Measurements from ENCODE around the gene GLOD4. TPM values are rescaled to one million over a fixed set of nuclear protein-coding genes. Genes with fewer than 3 reads are reported as not detected.

GLOD4 gene
- total and polyA plus RNA-seq, 10 of the 15 experiments (the other 5 are each of a cell fraction or from before 2014, with no cell fraction given): 40.8 to 107 (median 81.2) TPM

DNA sequence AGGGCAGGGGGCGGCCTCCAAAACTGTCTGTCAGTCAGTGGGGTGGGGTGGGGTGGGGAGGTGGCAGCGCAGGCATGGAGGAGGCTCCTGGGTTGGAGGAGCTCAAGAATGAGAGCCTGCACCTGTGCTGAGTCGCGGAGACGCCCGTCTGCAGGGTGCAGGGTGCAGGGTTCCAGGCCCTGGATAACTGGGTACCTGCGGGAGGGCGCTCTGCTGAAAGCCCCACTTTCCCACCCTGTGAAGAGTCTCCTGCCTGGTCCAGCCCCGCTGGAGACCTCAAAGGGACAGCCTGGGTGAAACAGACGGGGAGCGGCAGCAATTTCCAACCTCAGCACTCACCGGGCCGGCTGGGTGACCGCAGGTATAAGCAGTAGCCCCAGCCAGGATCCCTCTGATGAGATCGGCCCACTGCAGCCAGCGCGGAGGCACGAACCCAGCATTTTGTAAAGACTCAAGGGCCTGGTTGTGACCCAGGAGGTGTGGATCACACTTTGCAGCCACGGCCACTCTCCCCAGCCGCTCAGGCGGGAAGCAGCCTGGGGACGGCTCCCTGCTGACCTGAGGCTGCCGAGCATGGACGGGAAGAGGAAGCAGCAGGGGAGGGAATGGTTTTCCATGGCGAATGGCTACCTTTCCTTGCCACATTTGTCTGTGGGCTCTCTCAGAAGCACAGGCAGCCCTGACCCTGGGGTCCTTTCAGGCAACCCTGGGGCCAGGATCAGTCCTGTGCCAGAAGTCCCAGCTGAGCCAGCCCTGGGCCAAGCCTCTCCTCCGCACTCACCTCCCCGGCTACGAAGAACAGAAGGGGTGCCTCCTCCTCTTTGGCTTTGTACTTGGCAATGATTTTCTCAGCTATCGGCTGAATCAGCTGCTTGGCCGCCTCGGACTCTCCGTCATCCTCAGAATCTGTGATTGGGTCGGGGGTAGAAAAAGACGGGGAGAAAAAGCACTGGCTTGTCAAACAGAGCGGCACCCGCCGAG lies 21.1 kb upstream of the GLOD4 start:
- Histone ChIP-seq H2AFZ (ENCODE audit: control insufficient read depth, low read depth, low read length) (no peak overlapping the region), H3K4me2 (ENCODE audit: control insufficient read depth, insufficient read depth) (no peak overlapping the region), H3K79me2 (ENCODE audit: control insufficient read depth, insufficient read depth, low read length) (no peaks in the 10 kb centered on the region), H3K9ac (ENCODE audit: control insufficient read depth, insufficient read depth, low read length) (no peak overlapping the region), H3K9me3 (replicated peaks; ENCODE audit: control insufficient read depth, insufficient read depth, low read length) (no peaks in the 10 kb centered on the region), H4K20me1 (ENCODE audit: control insufficient read depth, insufficient read depth) (no peaks in the 10 kb centered on the region), H3K36me3 (ENCODE audit: control insufficient read depth in 2 of 2, insufficient read depth in 2 of 2, low read length in 1 of 2) (no peaks in the 10 kb centered on the region), H3K27me3 (replicated peaks in 1 of 2; ENCODE audit: control insufficient read depth in 2 of 2, insufficient read depth in 2 of 2, low read length in 1 of 2) (no peaks in the 10 kb centered on the region), H3K27ac (ENCODE audit: control insufficient read depth, insufficient read depth) (no peak overlapping the region), H3K4me1 (ENCODE audit: control insufficient read depth, insufficient read depth, low read length) (no peaks in the 10 kb centered on the region), H3K4me3 (no peak overlapping the region)
- SMC1A ChIA-PET (ENCODE audit: uncharacterized antibody, unreplicated experiment): no interaction called here
- in situ Hi-C loops (cut with MboI): no loop called here
- DNase-seq (ENCODE audit: low read depth, low spot score) (no peak), ATAC-seq (no peak), FAIRE-seq (no peak)
- BruUV-seq (replicated peaks): no TSS peak
- no peak for TF ChIP-seq MTA2 (IDR thresholded peaks at IDR 0.05; ENCODE audit: low read depth)
- no peak for TF ChIP-seq RBBP5 (conservative IDR thresholded peaks at IDR 0.05)
- no peak for TF ChIP-seq HCFC1 (IDR thresholded peaks at IDR 0.05; ENCODE audit: low read length)
- no peak for TF ChIP-seq NFYA (IDR thresholded peaks at IDR 0.05; ENCODE audit: borderline replicate concordance, low read depth, low read length)
- no peak for TF ChIP-seq KDM1A (IDR thresholded peaks at IDR 0.05; ENCODE audit: borderline replicate concordance)
- TF ChIP-seq BACH1 (IDR thresholded peaks at IDR 0.05; ENCODE audit: borderline replicate concordance): no peak
- no peak for TF ChIP-seq MXI1 (IDR thresholded peaks at IDR 0.05; ENCODE audit: low read depth, low read length)
- no peak for TF ChIP-seq KLF5 (IDR thresholded peaks at IDR 0.05; ENCODE audit: partially characterized antibody)
- no peak for TF ChIP-seq RFX5 (IDR thresholded peaks at IDR 0.05; ENCODE audit: low read depth, low read length)
- no peak for TF ChIP-seq RUNX3 (IDR thresholded peaks at IDR 0.05; ENCODE audit: low read length)
- TF ChIP-seq IKZF1 (conservative IDR thresholded peaks at IDR 0.05): no peak
- TF ChIP-seq, protein P1, sequence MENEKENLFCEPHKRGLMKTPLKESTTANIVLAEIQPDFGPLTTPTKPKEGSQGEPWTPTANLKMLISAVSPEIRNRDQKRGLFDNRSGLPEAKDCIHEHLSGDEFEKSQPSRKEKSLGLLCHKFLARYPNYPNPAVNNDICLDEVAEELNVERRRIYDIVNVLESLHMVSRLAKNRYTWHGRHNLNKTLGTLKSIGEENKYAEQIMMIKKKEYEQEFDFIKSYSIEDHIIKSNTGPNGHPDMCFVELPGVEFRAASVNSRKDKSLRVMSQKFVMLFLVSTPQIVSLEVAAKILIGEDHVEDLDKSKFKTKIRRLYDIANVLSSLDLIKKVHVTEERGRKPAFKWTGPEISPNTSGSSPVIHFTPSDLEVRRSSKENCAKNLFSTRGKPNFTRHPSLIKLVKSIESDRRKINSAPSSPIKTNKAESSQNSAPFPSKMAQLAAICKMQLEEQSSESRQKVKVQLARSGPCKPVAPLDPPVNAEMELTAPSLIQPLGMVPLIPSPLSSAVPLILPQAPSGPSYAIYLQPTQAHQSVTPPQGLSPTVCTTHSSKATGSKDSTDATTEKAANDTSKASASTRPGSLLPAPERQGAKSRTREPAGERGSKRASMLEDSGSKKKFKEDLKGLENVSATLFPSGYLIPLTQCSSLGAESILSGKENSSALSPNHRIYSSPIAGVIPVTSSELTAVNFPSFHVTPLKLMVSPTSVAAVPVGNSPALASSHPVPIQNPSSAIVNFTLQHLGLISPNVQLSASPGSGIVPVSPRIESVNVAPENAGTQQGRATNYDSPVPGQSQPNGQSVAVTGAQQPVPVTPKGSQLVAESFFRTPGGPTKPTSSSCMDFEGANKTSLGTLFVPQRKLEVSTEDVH (IDR thresholded peaks at IDR 0.05; ENCODE audit: low read depth, partially characterized antibody): no peak
- no peak for TF ChIP-seq TAF1 (IDR thresholded peaks at IDR 0.05; ENCODE audit: borderline replicate concordance, low read depth, low read length)
- intact Hi-C loops (cut with micrococcal nuclease; ENCODE audit: unreplicated experiment): no loop called here
- POLR2A ChIA-PET: interaction anchor here (0.7 kb wide), 1 partner anchor 199 kb away, joined by 4 read pairs; no protein-coding TSS in a partner anchor
- 45% methylated on average over 37 of the region's 37 CpGs for WGBS (ENCODE audit: insufficient coverage, insufficient replicate concordance, low lambda C conversion rate, missing lambda C conversion rate)
- RAD21 ChIA-PET (ENCODE audit: unreplicated experiment): no interaction called here
- CTCF ChIA-PET: no interaction called here

Data from GM12878 (cell line).